Right ventricle myocardium inferior (tissue), 1 donor: Measurements from ENCODE around the gene KLHDC10. TPM values are rescaled to one million over a fixed set of nuclear protein-coding genes. Genes with fewer than 3 reads are reported as not detected.
"Not testable (repeated sequence)": the region's sequence is repeated elsewhere in the genome, so short reads cannot be mapped to it uniquely, and the experiment has no call there.

Experiments used
- ATAC-seq: fragments of 200-7000 bp; cut with Tn5 transposase; one replicate; pipeline ENCODE4 v1.9.1; 2020; ENCODE audit warnings: mild to moderate bottlenecking, moderate library complexity
- DNase-seq: peaks from one replicate; pipeline ENCODE4 v3.0.0; 2021; ENCODE audit errors: missing footprints
- intact Hi-C: fragments of 100-400 bp; cut with DNase I; formaldehyde crosslinking; loops from one replicate; pipeline ENCODE4 v1.11.0; 2022
- total RNA-seq: library from RNA; stranded (reverse); fragmentation: NEBNext Ultra II Directional; extraction: Animal tissue kit (Norgen Biotek cat#: 25700); gene quantifications from one replicate; pipeline ENCODE4 v1.2.1, GENCODE V29; 2021
- donor health status: DM: no; HTN: yes; CAD: no; lungs with severe emphysema.

KLHDC10 gene
- total RNA-seq, 1 donor from 2014 or later: 27.6 TPM

DNA sequence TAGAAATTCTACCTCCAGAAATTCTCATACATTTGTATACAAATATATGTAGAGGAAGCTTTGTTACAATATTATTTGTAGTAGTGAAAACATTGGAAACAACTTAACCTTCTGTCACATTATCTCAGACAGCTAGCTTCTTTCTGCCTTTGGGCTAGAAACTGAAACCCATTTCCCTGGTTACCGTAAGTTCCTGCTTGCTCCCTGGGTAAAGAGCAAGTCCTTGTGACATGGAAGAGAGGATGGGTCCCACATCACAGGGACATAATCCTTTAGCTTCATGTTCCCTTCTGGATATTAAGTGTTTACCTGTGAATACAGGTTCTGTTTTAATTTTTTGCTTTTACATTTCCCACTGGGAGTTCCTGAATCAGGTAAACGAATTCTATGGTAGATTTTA is 41.8 kb downstream of the KLHDC10 start:
- DNase-seq (no peak), ATAC-seq (no peak)
- intact Hi-C loops: no loop called here

GRCh38 chr7:130112662-130113425 is 42.5 kb downstream of the KLHDC10 start:
- ATAC-seq (no peak), DNase-seq (no peak)
- intact Hi-C loops: no loop called here

DNA sequence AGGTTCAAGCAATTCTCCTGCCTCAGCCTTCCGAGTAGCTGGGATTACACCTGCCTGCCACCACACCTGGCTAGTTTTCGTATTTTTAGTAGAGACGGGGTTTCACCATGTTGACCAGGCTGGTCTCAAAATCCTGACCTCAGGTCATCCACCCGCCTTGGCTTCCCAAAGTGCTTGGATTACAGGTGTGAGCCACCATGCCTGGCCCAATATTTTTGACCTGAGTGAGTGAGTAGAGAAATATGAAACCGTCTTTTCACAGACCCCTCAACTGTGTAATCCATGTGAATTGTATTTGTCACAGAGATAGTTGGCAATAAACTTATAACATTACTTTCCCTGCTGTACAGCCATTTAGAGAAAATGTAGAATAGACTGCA is 43.1 kb downstream of the KLHDC10 start:
- intact Hi-C loops, DNase-seq, ATAC-seq: not testable (repeated sequence)

DNA sequence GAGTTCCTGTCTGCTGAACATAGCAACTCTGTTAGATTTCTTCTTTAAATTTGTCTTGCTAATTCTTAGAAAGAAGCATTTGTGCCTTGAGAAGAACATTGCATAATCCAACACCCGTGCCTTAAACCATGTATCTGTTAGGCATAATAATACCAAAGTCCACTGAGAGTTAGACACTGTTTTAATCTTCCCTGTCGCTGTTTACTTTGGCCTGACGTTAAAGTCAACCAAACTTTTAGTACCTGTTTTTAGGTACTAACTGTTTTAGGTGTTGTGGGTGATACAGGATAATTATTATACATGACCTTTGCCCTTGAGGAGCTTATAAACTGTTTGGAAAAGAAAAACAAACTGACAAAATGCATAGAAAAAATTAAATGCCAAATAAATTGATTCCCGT is 43.6 kb downstream of the KLHDC10 start:
- ATAC-seq (no peak), DNase-seq (no peak)
- intact Hi-C loops: no loop called here

GRCh38 chr7:130114374-130114773 is 44.0 kb downstream of the KLHDC10 start:
- intact Hi-C loops: no loop called here
- DNase-seq: no peak
- ATAC-seq: no peak

- DNase-seq (no peak), ATAC-seq (no peak)
- intact Hi-C loops: no loop called here
These were observed 44.4 kb downstream of the KLHDC10 start for GRCh38 chr7:130114776-130115175.

DNA sequence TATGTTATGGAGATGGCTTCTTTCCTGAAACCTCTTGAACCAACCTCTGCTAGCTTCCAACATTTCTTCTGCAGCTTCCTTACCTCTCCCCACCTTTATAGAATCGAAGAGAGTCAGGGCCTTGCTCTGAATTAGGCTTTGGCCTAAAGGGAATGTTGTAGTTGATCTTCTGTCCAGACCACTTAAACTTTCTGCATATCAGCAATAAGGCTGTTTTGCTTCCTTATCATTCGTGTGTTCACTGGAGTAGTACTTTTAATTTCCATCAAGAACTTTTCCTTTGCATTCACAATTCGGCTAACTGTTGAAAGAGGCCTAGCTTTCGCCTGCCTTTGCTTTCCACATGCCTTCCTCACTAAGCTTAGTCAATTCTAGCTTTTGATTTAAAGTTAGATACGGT is 48.0 kb downstream of the KLHDC10 start:
- ATAC-seq (no peak), DNase-seq (no peak)
- intact Hi-C loops: no loop called here

GRCh38 chr7:130118801-130119200 is 48.5 kb downstream of the KLHDC10 start:
- no peak for ATAC-seq
- DNase-seq: no peak
- intact Hi-C loops: no loop called here

DNA sequence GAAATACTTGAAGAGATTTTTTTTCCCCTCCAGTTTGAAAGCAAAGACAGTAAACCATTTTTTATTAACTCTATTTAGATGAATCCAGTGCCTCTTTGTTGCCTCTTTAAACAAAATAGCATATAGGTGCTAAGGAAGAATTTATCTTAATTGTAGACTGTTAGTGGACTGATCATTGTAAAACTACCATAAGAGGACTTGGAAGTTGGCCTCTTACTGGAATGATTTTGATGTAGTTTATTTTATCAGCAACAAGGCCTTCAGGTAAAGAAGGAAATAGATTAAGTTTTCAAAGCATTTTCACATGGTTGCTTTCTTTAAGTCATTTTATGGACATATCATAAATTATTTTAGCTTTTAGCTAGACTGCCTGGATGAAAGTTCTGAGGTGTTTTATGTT is 53.2 kb downstream of the KLHDC10 start:
- intact Hi-C loops: no loop called here
- DNase-seq: no peak
- ATAC-seq: no peak

DNA sequence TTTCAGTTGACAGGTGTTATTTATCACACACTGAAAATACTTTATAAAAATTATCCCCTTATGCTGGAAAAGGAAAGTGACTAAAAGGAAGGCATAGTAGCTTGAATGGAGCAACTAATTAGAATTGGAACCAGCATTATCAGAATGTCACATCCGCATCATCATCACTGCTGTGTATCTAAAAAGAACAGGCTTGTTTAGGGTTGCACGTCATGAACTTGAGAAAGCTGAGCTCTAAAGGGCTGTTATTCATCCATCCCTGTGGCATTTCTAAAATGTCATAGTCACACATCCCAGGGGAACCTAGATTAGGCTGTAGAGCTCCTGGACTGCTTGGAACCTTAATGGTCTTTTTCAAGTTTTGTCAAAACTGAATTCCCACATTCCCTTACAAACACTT is 54.4 kb downstream of the KLHDC10 start:
- no peak for ATAC-seq
- no peak for DNase-seq
- intact Hi-C loops: no loop called here

DNA sequence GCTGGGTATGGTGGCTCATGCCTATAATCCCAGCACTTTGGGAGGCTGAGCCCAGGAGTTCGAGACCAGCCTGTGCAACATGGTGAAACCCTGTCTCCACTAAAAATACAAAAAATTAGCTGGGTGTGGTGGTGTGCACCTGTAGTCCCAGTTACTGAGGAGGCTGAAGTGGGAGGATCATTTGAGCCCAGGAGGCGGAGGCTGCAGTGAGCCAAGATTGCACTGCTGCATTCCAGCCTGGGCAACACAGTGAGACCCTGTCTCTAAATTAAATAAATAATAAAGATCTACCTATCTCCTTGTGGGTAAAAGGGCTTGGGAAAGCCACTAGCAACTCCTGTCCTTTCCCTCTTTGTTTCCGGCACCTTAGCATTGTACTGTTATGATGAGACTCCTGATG is 56.5 kb downstream of the KLHDC10 start:
- ATAC-seq, intact Hi-C loops, DNase-seq: not testable (repeated sequence)

DNA sequence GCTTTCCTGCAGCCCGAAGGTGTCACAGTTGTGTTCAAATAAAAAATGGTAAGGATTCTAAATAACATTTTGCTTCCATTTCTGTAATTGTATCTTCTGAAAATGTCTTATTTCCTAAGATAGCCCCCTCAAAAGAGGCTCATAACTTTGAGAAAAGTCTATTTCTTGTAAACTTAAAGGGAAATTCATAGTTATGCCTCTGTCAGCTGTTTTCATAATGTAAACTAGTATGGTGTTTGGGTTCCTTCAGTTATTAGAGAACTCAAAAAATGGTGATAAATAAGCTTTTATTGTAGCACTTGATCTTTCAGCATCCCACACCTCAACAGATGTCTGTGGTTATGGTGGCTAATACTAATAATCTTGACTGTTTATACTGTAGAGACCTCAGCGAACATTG is 57.1 kb downstream of the KLHDC10 start:
- DNase-seq: no peak
- intact Hi-C loops: no loop called here
- no peak for ATAC-seq

DNA sequence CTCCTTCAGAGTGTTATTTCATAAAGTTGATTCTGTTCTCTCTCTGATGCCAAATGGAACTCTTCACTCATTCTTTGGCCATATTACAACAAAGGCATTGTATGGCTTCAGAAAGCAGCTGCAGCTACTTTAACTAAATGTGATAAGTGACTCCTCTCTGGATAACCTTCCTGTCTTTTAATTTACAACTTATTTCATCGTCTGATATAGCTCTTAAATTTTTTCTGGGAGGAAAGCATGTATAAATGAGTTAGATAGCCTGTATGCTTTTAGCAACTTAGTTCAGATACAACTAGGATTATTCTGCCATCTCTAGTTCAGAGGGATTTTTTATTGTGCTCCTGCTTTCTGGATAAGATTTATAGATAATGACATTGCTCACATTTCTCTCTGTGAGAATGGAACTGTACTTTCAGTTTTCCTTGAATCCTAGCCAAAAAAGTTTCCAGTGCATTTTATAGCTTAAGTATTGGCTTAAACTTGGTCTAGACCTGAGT is 57.5 kb downstream of the KLHDC10 start:
- ATAC-seq (peak; percentile 39), DNase-seq (no peak)
- intact Hi-C loops: no loop called here

DNA sequence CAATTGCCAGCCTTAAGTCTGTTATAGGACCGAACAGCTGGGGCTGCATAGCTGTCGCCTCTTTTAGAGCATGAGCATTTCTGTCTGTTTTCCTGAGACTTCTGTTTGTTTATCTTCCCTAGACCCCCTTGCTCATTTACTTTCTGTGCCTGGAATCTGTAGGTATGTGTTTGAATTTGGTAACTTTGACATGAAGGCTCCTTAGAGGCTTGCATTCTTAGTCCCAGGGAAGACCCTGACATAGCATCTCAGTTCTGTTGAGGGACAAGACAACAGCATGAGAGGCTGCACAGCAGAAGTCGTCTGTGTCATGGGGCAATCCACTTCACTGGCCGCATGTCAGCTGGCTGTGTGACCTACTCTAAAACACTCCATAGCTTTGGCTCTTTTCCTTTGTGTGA is 58.7 kb downstream of the KLHDC10 start:
- intact Hi-C loops: no loop called here
- ATAC-seq (no peak), DNase-seq (no peak)

GRCh38 chr7:130131191-130131834 is 61.0 kb downstream of the KLHDC10 start:
- DNase-seq (no peak), ATAC-seq (no peak)
- intact Hi-C loops: no loop called here

DNA sequence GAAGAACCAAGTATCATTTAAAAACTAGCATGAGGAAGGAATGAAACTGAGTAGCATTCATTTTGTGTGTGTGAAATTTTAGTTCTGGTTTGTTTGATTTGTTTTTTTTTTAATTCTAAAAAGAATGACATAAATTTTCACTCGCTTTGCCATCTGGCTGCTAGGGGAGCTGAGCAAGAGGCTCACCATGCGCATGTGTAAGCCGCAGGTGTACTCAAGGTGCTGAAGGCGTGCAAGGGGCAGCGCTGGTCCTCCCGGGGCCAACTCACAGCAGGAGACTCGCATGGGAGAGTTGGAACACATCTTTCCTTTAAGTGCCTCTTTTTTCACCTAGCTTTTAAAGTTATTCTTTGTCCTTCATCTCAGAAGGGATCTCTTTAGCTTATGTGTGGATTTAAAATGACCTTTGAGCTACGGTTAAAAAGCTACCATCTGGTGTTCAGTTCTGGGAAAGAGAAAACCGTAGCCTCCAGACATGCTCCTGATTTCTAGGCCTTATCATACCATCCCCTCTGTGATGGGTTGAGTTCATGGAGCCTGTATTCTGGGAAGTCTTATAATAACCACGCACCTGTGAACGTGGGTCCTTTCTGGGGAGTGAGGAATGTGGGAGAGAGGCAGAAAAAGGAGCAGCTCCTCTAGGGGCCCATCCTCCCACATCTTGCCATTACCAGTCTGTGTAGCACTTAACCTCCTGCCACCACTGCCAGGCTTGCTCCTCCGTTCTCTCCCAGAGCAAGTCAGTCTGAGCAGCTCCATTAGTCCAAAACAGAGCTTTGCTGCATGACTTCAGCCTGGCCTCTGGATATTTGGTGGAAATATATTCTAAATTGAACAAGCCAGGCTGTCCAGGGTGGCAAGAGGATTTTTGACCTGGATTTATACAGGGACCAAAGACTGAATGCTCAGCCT is 61.9 kb downstream of the KLHDC10 start:
- intact Hi-C loops: no loop called here
- ATAC-seq (no peak), DNase-seq (no peak)

DNA sequence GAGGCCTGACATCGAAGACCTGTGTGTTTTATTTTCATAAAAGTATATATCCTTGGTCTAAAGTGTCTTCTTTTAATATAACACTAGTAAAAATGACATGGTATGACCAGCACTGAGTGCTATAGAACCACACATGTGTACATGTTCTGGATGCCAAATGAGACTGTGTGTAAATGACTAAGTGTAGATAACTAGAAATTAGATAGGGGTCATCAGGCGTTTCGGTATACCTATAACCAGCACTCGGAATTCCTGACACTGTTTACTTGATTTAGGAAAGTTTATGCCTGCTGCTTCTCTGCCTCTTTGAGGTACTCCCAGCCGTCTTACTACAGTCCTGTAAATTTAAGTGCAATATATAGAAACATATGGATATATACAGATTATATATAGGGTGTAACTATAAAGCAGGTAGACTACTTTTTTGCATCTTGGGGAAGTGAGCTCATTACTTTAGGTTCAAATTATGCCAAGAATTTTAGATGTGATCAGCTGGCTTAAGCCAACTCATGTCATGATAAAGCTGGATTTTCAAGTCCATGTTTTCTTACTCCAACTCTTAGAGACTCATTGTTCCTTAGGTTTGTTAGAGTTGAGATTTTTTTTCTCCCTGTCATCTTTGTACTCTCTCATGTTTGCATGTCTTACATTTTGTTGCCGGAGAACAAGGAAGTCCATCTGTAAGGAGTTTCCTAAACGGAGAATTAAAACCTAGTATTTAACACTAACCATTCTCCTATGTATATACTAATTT is 62.9 kb downstream of the KLHDC10 start:
- ATAC-seq: no peak
- intact Hi-C loops: no loop called here
- DNase-seq: no peak

GRCh38 chr7:130134106-130134636 is 63.8 kb downstream of the KLHDC10 start:
- ATAC-seq (no peak), DNase-seq (no peak)
- intact Hi-C loops: no loop called here

- DNase-seq: no peak
- ATAC-seq: no peak
- intact Hi-C loops: no loop called here
These were observed 64.4 kb downstream of the KLHDC10 start for GRCh38 chr7:130134726-130135125.
